Type B pancreatic cell (in vitro differentiated cells): ENCODE results near the gene HTRA3. TPM values are rescaled to one million over a fixed set of nuclear protein-coding genes. Genes with fewer than 3 reads are reported as not detected.

Experiments used
- DNase-seq: peaks from one replicate; pipeline ENCODE4 v3.0.0; 2021; ENCODE audit warnings: mixed read lengths; ENCODE audit not compliant: unreplicated experiment; ENCODE audit errors: extremely low spot score
- H3K27ac Mint-ChIP-seq: 2 replicates; pipeline ENCODE4 v1.8.0; 2021; ENCODE audit warnings: mild to moderate bottlenecking, mixed read lengths
- H3K27me3 Mint-ChIP-seq: 2 replicates; pipeline ENCODE4 v1.8.0; 2021; ENCODE audit warnings: mixed read lengths
- H3K36me3 Mint-ChIP-seq: 2 replicates; pipeline ENCODE4 v1.8.0; 2021; ENCODE audit warnings: mixed read lengths
- H3K4me1 Mint-ChIP-seq: one replicate; pipeline ENCODE4 v1.8.0; 2021; ENCODE audit warnings: mixed read lengths; ENCODE audit not compliant: unreplicated experiment
- H3K4me3 Mint-ChIP-seq: 2 replicates; pipeline ENCODE4 v1.8.0; 2021; ENCODE audit warnings: mild to moderate bottlenecking, mixed read lengths
- H3K9me3 Mint-ChIP-seq: 2 replicates; pipeline ENCODE4 v1.8.0; 2021; ENCODE audit warnings: mixed read lengths
- total RNA-seq: library from RNA; stranded (reverse); gene quantifications from 2 replicates; pipeline ENCODE4 v1.2.1, GENCODE V29; 2021; ENCODE audit warnings: low replicate concordance
- TF ChIP-seq, protein P1 (sequence below): fragments of 200-600 bp; sonication (generic); conservative IDR thresholded peaks from 2 replicates; pipeline ENCODE4 v1.5.0; 2021; ENCODE audit warnings: antibody characterized with exemption, mild to moderate bottlenecking

The HTRA3 gene
- total RNA-seq, 1 donor from 2014 or later = 4.4 TPM

DNA sequence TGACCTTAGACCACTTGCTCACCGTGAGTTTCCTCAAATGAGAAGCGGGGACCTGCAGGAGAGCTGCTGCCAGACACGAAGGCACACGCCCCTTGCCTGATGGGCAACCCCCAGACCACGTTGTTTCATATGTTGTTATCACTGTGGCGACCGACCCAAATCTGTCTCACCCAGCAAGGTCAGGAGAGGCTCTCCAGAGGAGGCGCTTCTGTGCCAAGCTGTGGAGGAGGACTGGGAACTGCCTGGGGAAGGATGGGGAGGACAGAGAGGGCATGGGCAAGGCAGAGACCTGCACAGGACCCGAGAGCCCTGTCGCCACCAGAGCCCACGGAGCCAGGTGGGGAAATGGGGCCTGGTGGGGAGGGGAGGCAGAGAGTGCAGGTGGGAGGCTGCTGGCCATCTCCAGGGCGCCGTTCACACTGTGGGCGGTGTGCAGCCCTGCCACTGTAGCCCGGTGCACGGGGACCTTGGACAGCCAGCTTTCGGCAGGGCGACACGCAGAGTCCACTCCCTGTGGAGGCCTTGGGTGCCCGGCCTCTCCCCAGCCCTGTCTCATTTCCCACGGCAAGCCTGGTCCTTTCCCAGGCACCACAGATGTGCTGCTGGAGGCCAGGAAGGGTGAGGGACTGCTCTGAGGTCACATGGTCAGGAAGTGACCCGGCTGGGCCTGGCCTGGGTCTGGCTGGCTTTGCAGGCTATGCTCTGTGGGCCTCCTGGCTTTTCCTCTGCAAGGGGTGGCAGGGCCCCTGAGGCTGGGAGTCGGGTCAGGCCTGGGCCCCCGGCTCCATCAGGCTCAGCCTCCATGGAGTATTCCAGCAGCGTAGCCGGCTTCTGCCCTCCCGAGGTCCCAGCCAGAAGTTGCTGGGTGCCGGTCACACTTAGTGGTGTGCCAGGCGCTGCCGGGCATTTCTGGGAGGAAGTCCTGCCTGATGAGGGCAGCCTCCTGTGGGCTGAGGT lies 3.2 kb downstream of the HTRA3 start:
- peaks cover 36% of the 10 kb centered on the region for H3K4me1 Mint-ChIP-seq
- H3K27me3 Mint-ChIP-seq = peaks cover 34% of the 10 kb centered on the region
- no peaks in the 10 kb centered on the region for H3K9me3 Mint-ChIP-seq
- no peak overlapping the region for H3K27ac Mint-ChIP-seq
- TF ChIP-seq, protein P1, sequence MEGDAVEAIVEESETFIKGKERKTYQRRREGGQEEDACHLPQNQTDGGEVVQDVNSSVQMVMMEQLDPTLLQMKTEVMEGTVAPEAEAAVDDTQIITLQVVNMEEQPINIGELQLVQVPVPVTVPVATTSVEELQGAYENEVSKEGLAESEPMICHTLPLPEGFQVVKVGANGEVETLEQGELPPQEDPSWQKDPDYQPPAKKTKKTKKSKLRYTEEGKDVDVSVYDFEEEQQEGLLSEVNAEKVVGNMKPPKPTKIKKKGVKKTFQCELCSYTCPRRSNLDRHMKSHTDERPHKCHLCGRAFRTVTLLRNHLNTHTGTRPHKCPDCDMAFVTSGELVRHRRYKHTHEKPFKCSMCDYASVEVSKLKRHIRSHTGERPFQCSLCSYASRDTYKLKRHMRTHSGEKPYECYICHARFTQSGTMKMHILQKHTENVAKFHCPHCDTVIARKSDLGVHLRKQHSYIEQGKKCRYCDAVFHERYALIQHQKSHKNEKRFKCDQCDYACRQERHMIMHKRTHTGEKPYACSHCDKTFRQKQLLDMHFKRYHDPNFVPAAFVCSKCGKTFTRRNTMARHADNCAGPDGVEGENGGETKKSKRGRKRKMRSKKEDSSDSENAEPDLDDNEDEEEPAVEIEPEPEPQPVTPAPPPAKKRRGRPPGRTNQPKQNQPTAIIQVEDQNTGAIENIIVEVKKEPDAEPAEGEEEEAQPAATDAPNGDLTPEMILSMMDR = no peak
- no peak for DNase-seq
- H3K36me3 Mint-ChIP-seq = no peaks in the 10 kb centered on the region
- no peak overlapping the region for H3K4me3 Mint-ChIP-seq

DNA sequence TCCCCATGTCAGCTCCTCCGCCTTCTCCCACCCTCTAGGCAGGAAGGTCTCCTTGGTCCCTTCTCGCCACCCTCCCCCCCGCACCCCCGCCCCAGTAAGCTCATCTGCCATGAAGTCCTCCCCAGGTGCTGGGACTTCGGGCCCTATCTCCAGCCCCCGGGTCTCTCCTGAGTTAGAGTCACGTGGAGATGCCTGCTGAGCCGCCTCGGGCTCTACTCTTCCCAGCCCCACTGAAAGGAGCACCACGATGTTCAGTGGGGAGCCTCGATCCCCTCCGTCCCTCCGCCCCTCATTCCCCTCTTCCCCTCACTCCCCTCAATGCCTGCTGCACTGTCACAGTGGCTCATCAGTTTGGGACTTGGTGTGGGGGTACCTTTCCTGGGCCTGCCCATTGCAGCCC lies 3.9 kb downstream of the HTRA3 start:
- no peak overlapping the region for H3K4me3 Mint-ChIP-seq
- H3K9me3 Mint-ChIP-seq = no peaks in the 10 kb centered on the region

DNA sequence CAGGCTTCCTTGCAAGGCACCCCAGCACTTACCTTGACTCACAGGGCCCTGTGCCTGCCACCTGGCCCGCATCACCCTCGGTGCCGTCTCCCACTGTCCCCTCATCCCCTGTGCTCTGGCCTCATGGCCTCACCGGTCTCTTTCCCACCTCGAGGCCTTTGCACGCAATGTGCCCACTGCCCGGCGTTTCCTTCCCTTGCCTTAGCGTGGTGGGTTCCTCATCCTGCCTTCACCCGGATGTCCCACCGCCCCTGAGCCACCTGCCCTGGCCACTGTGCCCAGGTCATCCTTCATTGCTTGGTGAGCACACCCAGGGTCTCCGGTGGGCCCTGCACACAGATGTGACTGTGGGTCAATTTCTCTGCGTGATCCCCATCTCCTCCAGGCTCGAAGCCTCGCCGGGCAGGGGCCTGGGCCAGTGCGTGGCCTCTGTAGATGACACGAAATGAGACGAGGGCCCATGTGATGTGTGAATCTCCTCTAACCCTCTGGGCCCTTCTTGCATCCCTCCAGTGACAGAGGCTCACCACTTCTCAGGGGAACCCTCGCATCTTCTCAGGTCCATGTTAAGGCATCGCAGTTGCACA lies 4.6 kb downstream of the HTRA3 start:
- H3K4me3 Mint-ChIP-seq = peak overlapping the region; percentile 36
- H3K4me1 Mint-ChIP-seq = peaks cover 31% of the 10 kb centered on the region
- TF ChIP-seq, protein P1 = no peak
- H3K27me3 Mint-ChIP-seq = peaks cover 26% of the 10 kb centered on the region
- H3K27ac Mint-ChIP-seq = peak overlapping the region; percentile 61
- DNase-seq = no peak
- no peaks in the 10 kb centered on the region for H3K9me3 Mint-ChIP-seq
- H3K36me3 Mint-ChIP-seq = no peaks in the 10 kb centered on the region

More for the DNA sequence above, 3.9 kb downstream of the HTRA3 start:
- H3K4me1 Mint-ChIP-seq = peaks cover 35% of the 10 kb centered on the region
- TF ChIP-seq, protein P1 = no peak
- H3K36me3 Mint-ChIP-seq = no peaks in the 10 kb centered on the region
- no peak for DNase-seq
- no peak overlapping the region for H3K27ac Mint-ChIP-seq
- H3K27me3 Mint-ChIP-seq = peaks cover 33% of the 10 kb centered on the region

DNA sequence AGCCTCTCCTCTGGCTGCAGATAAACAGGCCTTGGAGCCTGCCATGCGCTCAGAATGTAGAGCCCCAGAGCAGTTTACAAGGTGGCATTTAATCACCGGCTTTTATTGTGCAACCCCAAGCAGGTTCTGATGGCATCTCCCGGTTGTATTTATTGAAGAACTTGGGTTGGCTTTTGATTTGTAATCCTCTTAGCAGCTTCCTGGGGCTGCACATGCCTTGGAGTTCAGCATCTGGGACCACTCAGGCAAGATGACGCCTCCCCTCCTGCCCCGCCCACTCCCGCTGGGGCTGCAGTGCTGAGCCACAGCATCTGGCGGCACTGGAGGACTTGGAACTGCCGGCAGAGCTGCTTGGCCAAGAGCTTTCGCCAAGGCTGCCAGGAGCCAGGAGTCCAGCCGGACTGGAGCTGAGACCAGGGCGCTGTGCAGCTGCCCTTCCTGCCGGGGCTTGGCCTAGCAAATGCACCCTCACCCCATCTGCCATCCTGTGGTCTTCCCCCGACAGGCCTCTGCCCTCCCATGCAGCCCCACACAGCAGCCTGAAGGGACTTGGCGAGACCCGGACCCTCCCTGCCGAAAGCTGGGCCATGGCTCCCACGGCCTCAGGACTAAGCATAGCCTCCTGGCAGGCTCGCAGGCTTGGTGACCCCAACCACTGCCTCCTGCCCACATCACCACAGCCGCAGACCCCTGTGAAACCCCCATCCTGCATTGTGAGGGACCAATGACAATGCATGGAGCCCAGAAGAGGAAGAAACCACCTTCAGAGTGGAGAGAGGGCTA lies 5.4 kb downstream of the HTRA3 start:
- Mint-ChIP-seq H3K36me3 (no peaks in the 10 kb centered on the region), H3K27ac (peak overlapping the region; percentile 61), H3K27me3 (peaks cover 24% of the 10 kb centered on the region), H3K9me3 (no peaks in the 10 kb centered on the region), H3K4me3 (peak overlapping the region; percentile 36), H3K4me1 (peaks cover 33% of the 10 kb centered on the region)
- peak; percentile 85 for DNase-seq
- TF ChIP-seq, protein P1 = no peak

DNA sequence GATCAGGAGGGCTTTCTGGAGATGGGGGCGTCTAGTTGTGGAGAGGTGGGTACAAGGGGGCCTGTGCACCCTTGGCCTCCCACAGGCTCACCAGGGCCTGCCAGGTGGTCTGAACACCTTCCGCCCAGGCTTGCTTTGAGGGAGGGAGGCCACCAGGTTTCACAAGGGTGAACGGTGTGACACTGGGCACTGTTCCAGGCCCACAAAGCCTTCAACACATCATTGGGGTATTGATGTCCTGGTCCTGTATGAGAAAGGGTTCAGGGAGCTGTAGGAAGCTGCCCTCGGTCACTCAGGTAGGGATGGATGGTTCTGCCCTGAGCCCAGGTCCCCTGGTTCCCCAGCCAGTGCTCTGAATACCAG lies 6.0 kb downstream of the HTRA3 start:
- Mint-ChIP-seq H3K4me3 (no peak overlapping the region), H3K4me1 (peaks cover 33% of the 10 kb centered on the region), H3K9me3 (no peaks in the 10 kb centered on the region), H3K36me3 (no peaks in the 10 kb centered on the region), H3K27me3 (peaks cover 22% of the 10 kb centered on the region), H3K27ac (no peak overlapping the region)
- TF ChIP-seq, protein P1 = no peak
- no peak for DNase-seq
